Activated CD4-positive, alpha-beta T cell treated with anti-CD3 and anti-CD28 coated beads, Interleukin-2, amount 10 ng/mL, durations not matched to agents 24 days and 14 days (primary cell): ENCODE measurements around the gene SLC25A26. TPM values are rescaled to one million over a fixed set of nuclear protein-coding genes. Genes with fewer than 3 reads are reported as not detected.
A peak's percentile ranks its signal among the peaks of the same experiment; 100 is the strongest.

Experiments used
- DNase-seq: peaks from one replicate; pipeline ENCODE4 v3.0.0; 2022
- H3K27ac Mint-ChIP-seq: one replicate; pipeline ENCODE4 v1.8.0; 2022; ENCODE audit warnings: mild to moderate bottlenecking, mixed read lengths
- H3K27me3 Mint-ChIP-seq: one replicate; pipeline ENCODE4 v1.8.0; 2022; ENCODE audit warnings: mixed read lengths
- H3K36me3 Mint-ChIP-seq: one replicate; pipeline ENCODE4 v1.8.0; 2022; ENCODE audit warnings: low read depth, mild to moderate bottlenecking, mixed read lengths
- H3K4me1 Mint-ChIP-seq: one replicate; pipeline ENCODE4 v1.8.0; 2021; ENCODE audit warnings: mixed read lengths
- H3K4me3 Mint-ChIP-seq: one replicate; pipeline ENCODE4 v1.8.0; 2022; ENCODE audit warnings: mild to moderate bottlenecking, moderate library complexity, mixed read lengths
- H3K9me3 Mint-ChIP-seq: one replicate; pipeline ENCODE4 v1.8.0; 2021; ENCODE audit warnings: mixed read lengths
- intact Hi-C: fragments of 100-400 bp; cut with micrococcal nuclease; formaldehyde crosslinking; loops from one replicate; pipeline ENCODE4 v1.15.1; 2023
- total RNA-seq: library from RNA; stranded (reverse); gene quantifications from 2 replicates; pipeline ENCODE4 v1.2.3, GENCODE V29; 2022

The SLC25A26 gene
- total RNA-seq, 1 donor from 2014 or later, result 22.1 TPM

DNA sequence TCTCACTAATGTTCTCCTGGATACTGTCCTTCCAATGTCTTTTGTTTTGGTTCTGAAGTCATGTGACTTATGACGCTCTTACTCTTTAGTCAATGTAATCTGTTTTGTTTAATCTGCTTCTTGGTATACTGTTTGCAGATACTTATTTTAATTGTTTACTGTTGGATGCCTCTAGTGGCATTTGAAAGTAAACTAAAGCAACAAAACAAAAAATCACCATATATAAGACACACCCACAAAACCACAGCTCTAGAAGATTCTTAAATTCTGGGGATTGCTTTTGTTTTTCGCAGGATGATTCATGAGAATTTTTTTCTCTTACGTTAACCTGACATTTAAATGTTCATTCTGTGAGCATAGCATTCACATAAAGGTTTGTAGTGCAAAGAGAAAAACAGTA is 16.8 kb downstream of the SLC25A26 start:
- H3K36me3 Mint-ChIP-seq, result peaks cover 61% of the 10 kb centered on the region
- no peak overlapping the region for H3K27ac Mint-ChIP-seq
- peaks cover 16% of the 10 kb centered on the region for H3K4me1 Mint-ChIP-seq
- DNase-seq, result no peak
- no peak overlapping the region for H3K4me3 Mint-ChIP-seq
- no peaks in the 10 kb centered on the region for H3K27me3 Mint-ChIP-seq
- peaks cover 23% of the 10 kb centered on the region for H3K9me3 Mint-ChIP-seq
- intact Hi-C loops, result no loop called here

GRCh38 chr3:66239513-66240123 is 18.8 kb downstream of the SLC25A26 start:
- H3K9me3 Mint-ChIP-seq, result peaks cover 23% of the 10 kb centered on the region
- peak overlapping the region; percentile 72 for H3K27ac Mint-ChIP-seq
- H3K27me3 Mint-ChIP-seq, result no peaks in the 10 kb centered on the region
- no peak for DNase-seq
- intact Hi-C loops, result loop anchor here (2.0 kb wide), 1 partner anchor 19 kb away; the partner anchor contains the start of gene SLC25A26
- peaks cover 69% of the 10 kb centered on the region for H3K36me3 Mint-ChIP-seq
- H3K4me1 Mint-ChIP-seq, result peaks cover 16% of the 10 kb centered on the region
- no peak overlapping the region for H3K4me3 Mint-ChIP-seq

DNA sequence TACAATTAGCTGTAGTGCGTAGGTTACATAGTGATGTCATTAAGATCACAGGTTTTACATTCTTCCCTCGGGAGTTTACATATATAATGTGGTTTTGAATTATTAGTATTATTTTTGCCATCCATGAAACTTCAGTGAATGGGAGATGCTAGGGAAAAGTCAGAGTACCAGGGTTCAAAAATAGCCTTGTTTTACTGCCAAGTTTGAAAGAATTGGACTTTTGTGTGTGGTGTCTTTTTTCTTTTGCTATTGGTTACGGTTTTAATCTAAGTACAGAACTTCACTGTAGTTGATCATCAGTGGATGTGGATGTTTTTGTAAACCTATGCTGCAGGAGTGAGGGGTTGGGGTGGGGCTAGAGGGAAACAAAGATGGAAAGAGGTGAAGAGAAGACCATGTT is 20.7 kb downstream of the SLC25A26 start:
- H3K4me3 Mint-ChIP-seq, result no peak overlapping the region
- peaks cover 18% of the 10 kb centered on the region for H3K9me3 Mint-ChIP-seq
- peaks cover 68% of the 10 kb centered on the region for H3K36me3 Mint-ChIP-seq
- no peak for DNase-seq
- H3K27ac Mint-ChIP-seq, result no peak overlapping the region
- intact Hi-C loops, result no loop called here
- H3K27me3 Mint-ChIP-seq, result no peaks in the 10 kb centered on the region
- H3K4me1 Mint-ChIP-seq, result peaks cover 16% of the 10 kb centered on the region

GRCh38 chr3:66242788-66243464 is 22.1 kb downstream of the SLC25A26 start:
- no peak overlapping the region for H3K27ac Mint-ChIP-seq
- peaks cover 15% of the 10 kb centered on the region for H3K4me1 Mint-ChIP-seq
- H3K4me3 Mint-ChIP-seq, result no peak overlapping the region
- DNase-seq, result no peak
- peaks cover 14% of the 10 kb centered on the region for H3K9me3 Mint-ChIP-seq
- intact Hi-C loops, result no loop called here
- no peaks in the 10 kb centered on the region for H3K27me3 Mint-ChIP-seq
- H3K36me3 Mint-ChIP-seq, result peaks cover 55% of the 10 kb centered on the region

- intact Hi-C loops, result no loop called here
- Mint-ChIP-seq H3K9me3 (no peaks in the 10 kb centered on the region), H3K27me3 (no peaks in the 10 kb centered on the region)
Observed at GRCh38 chr3:66248641-66249040, 27.8 kb downstream of the SLC25A26 start.

DNA sequence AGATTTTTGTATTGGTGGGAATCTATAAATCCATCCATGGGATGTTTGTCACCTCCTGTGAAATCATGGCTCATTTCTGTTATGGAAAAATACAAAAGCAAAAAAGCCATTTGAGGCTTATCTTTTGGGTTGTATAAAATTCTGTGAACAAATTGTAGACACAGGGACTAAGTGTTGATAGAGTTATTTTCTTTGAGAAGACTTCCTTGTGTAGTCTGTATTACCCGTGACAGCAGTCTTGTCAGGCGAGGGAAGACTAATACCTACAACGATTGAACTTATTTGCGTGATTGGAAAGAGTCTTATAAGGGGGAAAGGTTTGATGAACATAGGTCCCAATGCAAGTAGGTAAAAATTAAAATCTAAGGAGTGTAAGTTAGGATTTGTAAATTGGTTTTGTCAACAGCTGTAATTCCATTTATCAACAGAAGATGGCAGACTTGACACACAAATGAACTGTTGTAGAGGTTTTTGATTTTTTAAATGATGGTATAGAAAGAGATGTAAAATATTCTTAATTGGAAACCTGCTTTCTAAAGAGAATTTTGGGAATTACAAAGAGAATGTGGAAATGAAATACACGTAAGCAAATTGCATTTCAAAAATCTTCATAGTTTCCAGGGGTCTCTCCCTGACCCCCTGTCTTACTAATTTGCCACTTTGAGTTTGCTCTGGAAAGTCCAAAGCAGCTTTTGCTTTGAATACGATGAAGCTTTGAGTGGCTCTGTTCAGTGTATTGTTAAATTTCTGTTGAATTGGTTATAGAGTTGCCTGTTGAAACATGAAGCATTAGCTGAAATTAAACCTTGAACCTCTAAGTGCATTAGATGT is 33.2 kb downstream of the SLC25A26 start:
- no peak overlapping the region for H3K4me3 Mint-ChIP-seq
- intact Hi-C loops, result loop anchor here (2.0 kb wide), 1 partner anchor 569 kb away; no protein-coding TSS in a partner anchor
- no peak for DNase-seq
- H3K27ac Mint-ChIP-seq, result no peak overlapping the region
- H3K27me3 Mint-ChIP-seq, result no peaks in the 10 kb centered on the region
- H3K36me3 Mint-ChIP-seq, result peaks cover 10% of the 10 kb centered on the region
- peaks cover 6% of the 10 kb centered on the region for H3K4me1 Mint-ChIP-seq
- no peaks in the 10 kb centered on the region for H3K9me3 Mint-ChIP-seq

More at GRCh38 chr3:66248641-66249040, 27.8 kb downstream of the SLC25A26 start:
- H3K27ac Mint-ChIP-seq, result no peak overlapping the region
- no peaks in the 10 kb centered on the region for H3K4me1 Mint-ChIP-seq
- no peak for DNase-seq
- peaks cover 22% of the 10 kb centered on the region for H3K36me3 Mint-ChIP-seq
- no peak overlapping the region for H3K4me3 Mint-ChIP-seq

DNA sequence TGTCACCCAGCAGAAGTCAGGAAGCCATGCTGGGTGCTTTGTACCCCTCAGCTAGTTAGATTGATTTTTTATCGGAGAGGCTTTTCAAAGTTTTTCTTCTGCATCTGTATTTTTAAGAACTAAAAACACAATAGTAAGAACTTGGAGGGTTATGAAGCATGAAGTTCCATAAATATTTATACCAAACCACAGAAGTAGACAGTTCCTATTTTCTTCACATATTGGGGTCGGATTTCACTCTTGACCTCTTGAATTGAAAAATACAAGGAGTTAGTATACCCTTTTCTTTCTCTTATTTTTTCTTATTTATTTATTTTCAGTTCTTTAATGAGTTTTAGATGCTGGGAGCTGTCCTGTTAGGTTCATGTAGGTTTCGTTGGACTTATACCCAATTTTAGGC is 35.1 kb downstream of the SLC25A26 start:
- peaks cover 4% of the 10 kb centered on the region for H3K36me3 Mint-ChIP-seq
- no peaks in the 10 kb centered on the region for H3K9me3 Mint-ChIP-seq
- peaks cover 6% of the 10 kb centered on the region for H3K4me1 Mint-ChIP-seq
- no peak for DNase-seq
- H3K4me3 Mint-ChIP-seq, result no peak overlapping the region
- intact Hi-C loops, result loop anchor here (2.0 kb wide), 1 partner anchor 567 kb away; no protein-coding TSS in a partner anchor
- H3K27me3 Mint-ChIP-seq, result no peaks in the 10 kb centered on the region
- no peak overlapping the region for H3K27ac Mint-ChIP-seq

- Mint-ChIP-seq H3K4me3 (no peak overlapping the region), H3K9me3 (no peaks in the 10 kb centered on the region)
- intact Hi-C loops, result no loop called here
Observed at GRCh38 chr3:66256806-66257205, 36.0 kb downstream of the SLC25A26 start.

GRCh38 chr3:66259566-66260255 is 38.9 kb downstream of the SLC25A26 start:
- H3K9me3 Mint-ChIP-seq, result no peaks in the 10 kb centered on the region
- intact Hi-C loops, result no loop called here

More at GRCh38 chr3:66256806-66257205, 36.0 kb downstream of the SLC25A26 start:
- Mint-ChIP-seq H3K27ac (no peak overlapping the region), H3K36me3 (peaks cover 4% of the 10 kb centered on the region), H3K4me1 (peaks cover 6% of the 10 kb centered on the region), H3K27me3 (no peaks in the 10 kb centered on the region)
- DNase-seq, result no peak

DNA sequence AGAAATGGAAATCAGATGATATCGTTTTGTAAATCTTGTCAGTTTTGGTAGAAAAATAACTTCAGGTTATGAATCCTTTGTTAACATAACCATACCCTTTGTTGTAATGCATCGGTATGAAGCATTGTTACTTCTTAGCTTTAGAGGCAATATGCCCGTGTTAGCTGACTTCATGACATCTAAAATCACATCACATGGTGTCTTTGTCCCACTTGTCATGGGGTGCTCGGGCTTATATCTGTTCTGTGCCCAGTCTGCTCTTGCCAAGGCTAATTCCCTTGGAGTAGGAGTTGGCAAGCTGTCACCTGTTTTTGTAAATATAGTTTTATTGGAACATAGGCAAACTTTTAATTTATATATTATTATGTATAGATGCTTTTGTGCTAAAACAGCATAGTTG is 39.6 kb downstream of the SLC25A26 start:
- no peak overlapping the region for H3K4me3 Mint-ChIP-seq

More at GRCh38 chr3:66259566-66260255, 38.9 kb downstream of the SLC25A26 start:
- H3K4me3 Mint-ChIP-seq, result no peak overlapping the region
- H3K27me3 Mint-ChIP-seq, result no peaks in the 10 kb centered on the region
- H3K4me1 Mint-ChIP-seq, result peaks cover 6% of the 10 kb centered on the region
- no peak for DNase-seq
- H3K36me3 Mint-ChIP-seq, result peaks cover 4% of the 10 kb centered on the region
- H3K27ac Mint-ChIP-seq, result no peak overlapping the region

GRCh38 chr3:66261355-66261754 is 40.6 kb downstream of the SLC25A26 start:
- H3K36me3 Mint-ChIP-seq, result peaks cover 4% of the 10 kb centered on the region
- H3K27me3 Mint-ChIP-seq, result no peaks in the 10 kb centered on the region
- no peak overlapping the region for H3K27ac Mint-ChIP-seq
- no peak for DNase-seq
- no peaks in the 10 kb centered on the region for H3K9me3 Mint-ChIP-seq
- peaks cover 6% of the 10 kb centered on the region for H3K4me1 Mint-ChIP-seq
- H3K4me3 Mint-ChIP-seq, result no peak overlapping the region
- intact Hi-C loops, result no loop called here

More for the DNA sequence above, 39.6 kb downstream of the SLC25A26 start:
- DNase-seq, result no peak
- no peak overlapping the region for H3K27ac Mint-ChIP-seq
- no peaks in the 10 kb centered on the region for H3K9me3 Mint-ChIP-seq
- intact Hi-C loops, result no loop called here
- peaks cover 6% of the 10 kb centered on the region for H3K4me1 Mint-ChIP-seq
- H3K36me3 Mint-ChIP-seq, result peaks cover 4% of the 10 kb centered on the region
- H3K27me3 Mint-ChIP-seq, result no peaks in the 10 kb centered on the region

GRCh38 chr3:66265649-66266048 is 44.8 kb downstream of the SLC25A26 start:
- H3K9me3 Mint-ChIP-seq, result no peaks in the 10 kb centered on the region
- DNase-seq, result no peak
- no peaks in the 10 kb centered on the region for H3K36me3 Mint-ChIP-seq
- H3K4me1 Mint-ChIP-seq, result no peaks in the 10 kb centered on the region
- intact Hi-C loops, result no loop called here
- H3K27me3 Mint-ChIP-seq, result no peaks in the 10 kb centered on the region
- H3K4me3 Mint-ChIP-seq, result no peak overlapping the region
- H3K27ac Mint-ChIP-seq, result no peak overlapping the region

- Mint-ChIP-seq H3K4me1 (no peaks in the 10 kb centered on the region), H3K4me3 (no peak overlapping the region), H3K36me3 (no peaks in the 10 kb centered on the region), H3K27me3 (no peaks in the 10 kb centered on the region), H3K27ac (no peak overlapping the region), H3K9me3 (no peaks in the 10 kb centered on the region)
- intact Hi-C loops, result no loop called here
- no peak for DNase-seq
Observed at GRCh38 chr3:66266551-66266950, 45.8 kb downstream of the SLC25A26 start.
